NCI-H128 (cell line): Measurements from ENCODE around the gene SLC25A45.

Source experiments
- DNase-seq: peaks from one replicate; lab custom pipeline; 2025; ENCODE audit not compliant: unreplicated experiment; lab: John Stamatoyannopoulos, UW

Gene SLC25A45

DNA sequence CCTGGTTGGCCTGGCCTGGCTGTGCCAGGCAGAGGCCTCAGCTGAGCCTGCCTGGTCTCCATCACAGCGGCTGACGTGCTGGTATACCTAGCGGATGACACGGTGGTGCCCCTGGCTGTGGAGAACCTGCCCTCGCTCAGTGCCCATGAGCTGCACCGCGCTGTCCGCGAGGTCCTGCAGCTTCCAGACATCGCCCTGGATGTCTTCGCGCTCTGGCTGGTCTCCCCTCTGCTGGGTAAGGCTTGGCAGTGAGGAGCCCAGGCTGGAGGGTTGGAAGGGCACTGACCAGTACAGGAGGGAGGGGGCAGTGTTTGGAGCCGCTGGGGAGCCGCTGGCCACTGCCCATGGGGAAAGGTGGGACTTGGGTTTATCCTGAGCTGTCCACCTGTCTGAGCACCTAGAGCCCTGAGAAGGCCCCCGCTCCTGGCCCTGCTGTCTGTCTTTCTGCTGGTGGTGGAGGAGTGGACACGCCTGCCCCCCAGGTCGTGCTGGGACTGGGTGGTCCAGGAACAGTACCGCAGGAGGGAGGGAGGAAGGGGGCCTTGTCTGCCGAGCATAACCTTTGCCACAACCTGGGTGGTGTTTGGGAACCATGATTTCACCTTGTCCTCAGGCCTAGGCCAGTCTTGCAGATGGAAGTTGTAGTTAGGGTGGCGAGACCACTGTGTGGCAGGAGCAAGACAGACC, 7.0 kb upstream of the SLC25A45 start:
- no peak for DNase-seq

DNA sequence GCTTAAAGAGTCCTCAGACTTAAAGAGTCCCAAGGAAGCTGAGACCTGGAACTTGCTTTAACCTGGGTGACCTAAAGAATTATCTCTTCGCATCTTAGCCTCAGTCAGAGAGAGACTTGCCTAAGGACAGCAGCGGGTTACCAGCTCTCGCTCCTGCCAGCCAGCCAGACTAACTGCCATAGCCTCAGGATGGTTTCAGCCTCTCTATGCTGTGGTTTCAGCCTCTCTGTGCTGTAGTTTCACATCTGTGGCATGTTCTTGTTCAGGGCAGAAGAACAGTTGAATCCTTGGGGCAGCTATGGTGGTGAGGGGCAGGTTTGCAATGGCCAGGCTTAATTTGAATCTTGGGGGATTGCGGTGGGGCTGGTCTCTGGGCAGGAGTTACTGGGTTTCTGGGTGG, 6.3 kb upstream of the SLC25A45 start:
- no peak for DNase-seq

DNA sequence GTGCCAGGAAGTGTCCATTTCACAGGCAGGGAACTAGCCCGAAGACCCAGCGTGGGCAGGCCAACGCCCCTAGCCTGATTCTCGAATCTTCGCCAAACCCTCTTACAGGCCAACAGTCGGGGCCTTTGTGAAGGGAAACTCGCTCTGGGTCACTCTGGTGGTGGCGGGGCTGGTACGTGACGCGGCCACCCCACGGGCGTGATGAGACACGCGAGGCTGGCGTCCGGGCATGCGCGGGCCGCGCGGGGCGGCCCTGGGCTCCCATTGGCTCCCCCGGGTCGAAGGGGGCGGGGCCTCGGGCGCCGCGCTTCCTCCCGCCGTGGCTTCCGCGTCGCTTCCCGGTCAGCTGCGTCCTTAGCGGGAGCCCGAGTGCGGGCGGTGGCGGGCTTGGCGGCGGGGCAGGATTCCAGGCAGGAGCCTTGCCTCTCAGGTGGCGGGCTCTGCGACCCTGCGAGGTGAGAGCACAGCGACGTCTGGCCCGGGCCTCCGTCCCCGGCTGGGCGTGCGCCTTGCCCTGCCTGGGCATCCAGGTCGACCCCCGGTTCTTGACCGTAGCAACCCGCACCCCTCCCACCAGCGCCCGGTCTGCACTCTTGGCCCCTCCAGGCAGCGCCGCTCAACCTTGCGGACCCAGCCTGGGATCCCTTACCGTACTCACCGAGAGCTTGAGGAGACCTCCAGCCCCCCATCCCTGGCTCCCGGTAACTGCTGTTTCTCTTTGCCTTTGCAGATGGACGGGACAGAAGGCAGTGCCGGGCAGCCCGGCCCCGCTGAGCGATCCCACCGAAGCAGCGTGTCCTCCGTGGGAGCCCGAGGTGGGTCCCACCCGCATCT, 4.1 kb upstream of the SLC25A45 start, which contains the start of gene FRMD8:
Gene FRMD8, plus strand, starts transcription at position 331 of the 834 bp plus-strand sequence. Its CDS starts 400 bp downstream, at position 731.
- DNase-seq, result peak; percentile 61

DNA sequence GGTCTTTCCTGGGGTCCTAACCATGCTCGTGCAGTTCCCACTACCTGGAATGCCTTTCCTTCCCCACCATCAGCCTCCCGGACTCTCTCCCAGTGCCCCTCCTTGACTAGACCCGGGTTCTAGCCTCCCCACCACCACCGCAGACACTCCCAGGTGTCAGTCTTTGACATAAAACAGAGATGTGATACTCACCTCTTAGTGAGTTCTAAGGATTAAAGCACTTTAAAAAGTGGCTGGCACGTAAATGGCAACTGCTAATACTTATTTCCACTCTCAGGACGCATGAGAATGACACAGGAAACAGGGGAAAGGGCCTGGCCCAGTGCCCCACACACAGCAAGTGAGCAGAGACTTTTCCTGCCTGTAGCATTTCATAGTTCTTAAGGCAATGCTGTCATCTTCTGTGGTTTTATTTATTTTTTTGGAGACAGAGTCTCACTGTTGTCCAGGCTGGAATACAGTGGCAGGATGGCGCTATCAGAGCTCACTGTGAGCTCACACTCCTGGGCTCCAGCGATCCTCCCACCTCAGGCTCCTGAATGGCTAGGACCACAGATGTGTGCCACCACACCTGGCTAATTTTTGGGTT, 1.9 kb upstream of the SLC25A45 start:
- no peak for DNase-seq

DNA sequence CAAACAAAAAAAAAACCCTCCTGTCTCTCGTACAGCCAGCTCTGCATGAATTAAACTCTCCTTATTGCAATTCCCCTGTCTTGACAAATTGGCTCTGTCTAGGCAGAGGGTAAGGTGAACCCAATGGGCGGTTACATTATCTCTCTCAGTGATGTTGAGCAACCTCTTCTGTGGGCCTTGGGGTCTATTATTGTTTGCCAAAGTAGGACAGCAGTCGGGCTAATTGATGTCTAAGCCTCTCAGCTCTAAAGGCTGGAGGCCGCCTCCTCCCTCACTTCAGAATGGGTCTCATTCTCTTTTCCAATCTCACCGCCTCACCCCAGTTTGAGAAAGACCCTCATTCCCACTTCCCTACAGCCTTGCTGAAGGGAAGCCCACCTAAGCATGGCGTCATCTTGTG, 1.3 kb upstream of the SLC25A45 start:
- DNase-seq, result no peak

DNA sequence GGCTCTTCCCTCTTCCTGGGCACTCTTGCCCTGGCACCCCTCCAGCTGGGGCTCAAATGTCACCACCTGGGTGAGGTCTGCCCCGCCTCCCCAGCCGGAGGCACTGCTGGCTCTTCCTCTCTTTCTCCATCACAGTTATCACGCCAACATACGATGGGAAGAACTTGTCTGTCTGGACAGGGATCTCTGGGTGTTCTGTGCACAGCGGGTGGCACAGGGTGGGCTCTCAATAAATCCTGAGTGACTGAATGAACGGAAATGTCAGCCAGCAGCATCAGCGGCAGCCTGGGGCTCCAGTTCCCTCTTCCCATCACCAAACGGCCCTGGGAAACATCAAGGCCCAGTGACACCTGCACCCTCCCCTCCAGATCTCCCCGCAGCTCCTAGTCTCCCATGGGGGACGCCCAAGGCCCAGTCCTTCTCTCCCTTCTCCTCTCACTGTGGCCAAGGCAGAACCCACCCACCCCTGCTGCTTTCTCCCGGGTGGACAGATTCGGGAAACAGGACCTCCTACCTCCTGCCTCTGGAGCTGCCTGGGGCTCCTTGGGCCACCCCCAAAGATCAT, 440 bp upstream of the SLC25A45 start:
- peak; percentile 86 for DNase-seq

DNA sequence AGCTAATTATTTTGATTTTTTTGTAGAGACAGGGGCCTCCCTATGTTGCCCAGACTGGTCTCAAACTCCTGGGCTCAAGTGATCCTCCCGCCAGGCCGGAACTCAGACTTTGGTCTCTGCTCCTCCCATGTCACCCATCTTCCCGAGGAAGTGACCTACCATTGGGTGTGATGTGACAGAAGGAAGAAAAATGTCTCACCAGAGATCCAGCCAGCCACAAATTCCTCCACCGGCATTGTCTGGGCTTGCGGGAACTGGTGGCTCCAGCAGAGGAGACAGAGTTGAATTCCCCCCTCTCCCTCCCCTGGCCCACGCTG, 772 bp downstream of the SLC25A45 start:
- no peak for DNase-seq

DNA sequence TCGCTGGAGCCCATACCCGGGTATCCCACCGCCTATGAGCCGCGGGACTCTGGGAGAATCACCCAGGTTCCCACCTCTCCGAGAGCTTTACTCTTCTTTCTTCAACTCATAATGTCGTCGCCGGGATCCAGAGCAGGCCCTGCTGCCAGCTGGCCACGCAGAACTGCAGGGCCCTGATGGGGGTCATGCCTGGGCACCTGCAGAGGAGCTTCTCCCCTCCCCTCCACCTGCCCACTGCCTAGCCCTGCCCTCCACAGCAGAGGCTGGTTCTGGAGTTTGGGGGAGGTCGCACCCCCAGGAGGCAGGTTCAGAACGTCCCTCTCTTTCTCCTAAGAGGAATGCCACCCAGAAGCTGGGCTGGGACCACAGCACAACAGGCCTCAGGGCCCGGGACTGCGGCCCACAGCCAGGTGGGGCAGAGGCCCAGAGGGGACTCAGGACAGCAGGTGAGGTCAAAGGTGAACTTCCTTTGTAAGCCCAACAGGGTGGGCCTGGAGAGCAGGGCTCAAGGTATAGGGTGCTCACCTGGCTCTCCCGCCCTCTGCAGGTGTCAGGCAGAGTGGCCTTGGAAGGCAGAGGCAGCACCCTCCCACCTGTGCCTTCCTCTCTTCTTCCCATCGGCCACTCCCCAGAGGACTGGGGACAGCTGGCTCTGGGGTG, 1.9 kb downstream of the SLC25A45 start:
- DNase-seq, result no peak

DNA sequence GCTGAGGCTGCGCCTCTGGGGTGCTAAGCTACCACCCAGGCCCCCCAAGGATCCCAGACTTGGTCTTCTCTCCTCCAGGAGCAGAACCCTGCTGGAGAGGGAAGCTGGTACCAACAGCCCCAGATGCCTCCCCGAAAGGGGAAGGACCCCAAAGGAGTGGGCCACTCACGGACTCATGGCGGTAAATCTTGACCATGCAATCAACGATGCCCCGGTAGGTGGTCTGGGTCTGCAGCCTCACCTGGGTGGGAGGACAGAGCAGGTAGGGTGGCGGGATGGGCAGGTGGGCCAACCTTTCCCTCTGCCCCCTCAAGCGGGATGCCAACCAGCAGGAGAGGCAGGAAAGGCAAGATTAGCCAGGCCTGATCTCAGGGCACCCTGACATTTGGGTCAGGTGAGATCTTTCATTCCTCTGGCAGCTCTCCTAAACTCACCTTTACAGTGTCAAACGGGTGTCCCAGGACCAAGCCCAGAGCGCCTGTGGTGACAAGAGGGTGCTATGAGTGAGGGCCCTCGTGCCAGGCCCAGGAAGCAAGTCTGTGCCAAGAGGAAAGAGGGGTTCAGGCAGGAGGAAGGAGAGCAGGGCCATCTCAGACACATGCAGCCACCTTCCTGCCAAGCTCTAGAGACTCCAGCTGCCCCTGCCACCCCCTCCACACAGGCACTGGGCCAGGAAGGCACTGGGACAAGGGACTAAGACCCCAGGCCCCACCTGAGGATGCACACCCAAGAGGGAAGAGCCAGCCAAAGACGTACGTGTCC, 2.6 kb downstream of the SLC25A45 start:
- DNase-seq, result no peak

DNA sequence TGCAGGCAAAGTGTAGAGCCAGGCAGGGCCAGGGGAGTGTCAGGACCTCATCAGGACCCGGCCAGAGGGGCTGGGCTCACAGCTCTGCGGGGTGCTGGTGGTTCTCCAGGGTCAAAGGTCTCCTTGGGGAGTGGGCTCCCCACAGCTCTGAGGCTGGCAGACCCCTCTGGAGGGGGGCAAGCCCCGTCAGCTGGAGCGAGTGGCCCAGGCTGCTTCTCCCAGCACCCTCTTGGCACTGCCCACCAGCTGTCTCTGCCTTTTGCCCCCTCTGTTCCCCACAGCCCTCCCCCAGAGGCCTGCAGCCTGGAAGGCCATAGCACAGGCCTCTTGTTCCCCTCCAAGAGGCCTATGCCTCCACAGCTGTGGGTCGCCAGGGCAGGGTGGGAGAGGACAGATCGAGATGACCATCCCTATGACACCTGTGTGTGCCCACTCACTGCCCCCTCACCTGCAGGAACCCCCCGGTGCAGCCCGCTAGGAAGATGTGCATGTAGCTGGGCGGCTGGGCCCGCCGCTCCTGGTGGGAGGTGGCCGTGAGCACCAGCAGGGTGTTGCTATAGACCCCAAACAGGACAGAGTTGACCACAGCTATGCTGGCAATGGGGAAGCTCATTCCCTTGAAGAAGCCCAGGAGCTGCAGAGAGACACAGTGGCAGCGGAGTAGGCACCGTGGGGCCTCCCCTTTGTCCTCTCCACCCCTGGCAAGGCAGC, 3.4 kb downstream of the SLC25A45 start:
- no peak for DNase-seq

DNA sequence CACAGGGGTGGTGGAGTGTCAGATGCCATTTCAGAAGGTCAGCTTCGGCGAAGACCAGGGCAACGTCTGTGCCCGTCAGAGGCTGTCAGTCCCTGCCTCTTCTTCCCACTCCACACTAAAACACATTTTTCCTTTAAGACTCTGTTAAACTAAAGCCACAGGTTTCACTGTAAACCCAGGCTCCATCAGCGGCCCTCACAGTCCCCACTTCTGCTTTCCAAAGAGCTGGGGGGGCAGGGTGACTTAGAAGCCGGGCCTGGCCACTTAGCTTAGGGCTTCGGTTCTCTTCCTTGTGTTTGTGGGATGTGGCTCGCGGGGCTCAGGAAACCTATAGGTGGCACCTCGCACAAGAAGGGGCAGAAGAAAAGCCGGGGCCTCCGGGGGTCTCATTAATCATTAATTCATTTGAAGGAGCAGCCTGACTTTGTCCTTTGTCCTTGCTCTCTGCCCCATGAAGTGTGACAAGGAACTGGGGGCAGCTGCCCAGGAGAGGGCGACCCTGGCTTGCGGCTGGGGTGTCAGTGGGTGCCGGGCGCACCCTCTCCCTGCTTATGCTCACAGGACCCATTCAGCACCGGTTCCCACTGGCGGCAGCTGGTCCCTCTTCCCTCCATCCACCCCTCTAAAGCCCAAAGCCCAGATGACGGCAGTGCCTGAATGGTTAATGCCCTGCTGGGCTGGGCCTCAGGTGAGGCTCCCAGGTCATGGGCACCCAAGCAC, 4.1 kb downstream of the SLC25A45 start:
- DNase-seq, result no peak

DNA sequence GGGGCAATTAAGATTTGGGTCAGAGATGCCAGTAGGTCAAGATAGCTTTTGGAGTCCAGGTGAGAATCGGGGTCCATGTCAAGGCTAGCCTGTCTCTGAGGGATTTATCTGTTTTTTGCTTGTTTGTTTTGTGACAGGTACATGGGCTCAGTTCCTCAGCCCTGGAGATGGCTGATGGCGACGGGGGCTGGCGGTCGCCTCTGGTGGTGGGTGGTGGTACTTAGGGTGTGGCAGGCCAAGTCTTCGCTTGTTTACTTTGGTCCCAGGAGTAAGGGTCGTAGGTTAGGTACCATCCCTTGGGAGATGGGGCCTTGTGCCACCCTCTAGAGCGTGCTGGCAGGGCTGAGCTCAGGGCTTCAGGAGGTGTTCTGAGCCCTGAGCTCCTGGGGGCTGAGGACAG, 4.7 kb downstream of the SLC25A45 start:
- DNase-seq, result no peak

DNA sequence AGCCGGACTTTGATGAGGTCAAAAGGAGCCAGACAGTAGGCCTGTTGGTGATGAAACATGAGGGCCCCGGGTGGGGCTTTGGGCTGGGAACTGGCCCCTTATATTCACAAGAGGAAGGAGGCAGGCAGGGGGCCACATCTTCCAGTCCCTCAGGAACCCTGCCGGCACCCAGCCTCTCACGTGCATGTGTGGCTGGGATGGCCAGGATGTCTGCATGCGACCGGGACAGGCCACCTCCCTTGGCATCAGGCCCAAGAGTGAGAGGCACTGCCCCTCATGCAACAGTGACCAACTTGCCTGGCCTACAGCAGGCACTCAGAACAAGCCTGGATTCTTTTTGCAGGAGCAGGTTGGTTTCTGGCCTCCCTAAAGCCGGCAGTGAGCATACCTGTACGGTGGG, 5.4 kb downstream of the SLC25A45 start:
- DNase-seq, result no peak

DNA sequence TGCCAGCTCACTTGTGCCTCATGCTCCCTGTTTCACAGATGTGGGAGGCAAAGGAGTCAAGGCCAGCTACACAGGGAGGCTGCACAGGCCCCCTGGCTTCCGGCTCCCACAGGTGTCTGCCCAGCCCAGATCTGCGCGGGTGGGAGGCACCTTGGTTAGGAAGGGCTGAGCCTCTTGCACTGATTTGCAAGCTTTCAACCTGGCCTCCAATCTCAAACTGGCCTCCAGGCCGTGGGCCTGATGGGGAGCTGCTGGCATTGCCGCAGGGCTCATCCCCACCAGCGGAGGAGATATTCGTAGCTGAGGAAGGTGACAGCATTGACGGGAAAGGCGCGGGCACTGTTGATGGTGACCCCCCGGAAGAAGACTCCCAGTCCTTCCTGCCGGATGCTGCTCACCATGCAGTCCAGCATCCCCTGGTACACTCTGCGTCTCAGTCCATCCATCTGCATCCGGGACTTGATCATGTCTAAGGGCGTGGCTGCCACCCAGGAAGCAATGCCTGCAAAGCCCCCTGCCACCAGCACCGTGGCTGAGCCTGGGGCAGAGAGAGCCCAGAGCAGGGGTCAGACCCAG, 6.2 kb downstream of the SLC25A45 start:
- DNase-seq, result no peak

DNA sequence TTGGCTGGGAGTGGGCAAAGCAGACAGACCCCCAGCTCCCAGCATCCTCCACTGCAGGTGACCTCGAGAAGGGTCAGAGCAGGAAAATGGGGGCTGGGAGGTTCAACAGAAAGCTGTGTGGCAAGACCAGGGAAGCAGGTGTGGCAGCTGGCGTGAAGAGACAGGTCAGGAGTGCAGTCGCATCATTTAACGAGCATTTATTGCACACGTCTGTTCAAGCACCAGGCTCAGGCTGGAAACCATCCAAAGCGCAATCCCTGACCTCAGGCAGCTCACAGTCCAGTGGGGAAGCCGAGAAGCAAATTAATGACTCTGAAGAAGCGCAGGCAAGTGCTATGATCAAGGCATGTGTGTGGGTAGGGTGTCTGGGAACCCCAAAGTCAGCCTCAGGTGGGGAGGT, 7.4 kb downstream of the SLC25A45 start:
- no peak for DNase-seq

DNA sequence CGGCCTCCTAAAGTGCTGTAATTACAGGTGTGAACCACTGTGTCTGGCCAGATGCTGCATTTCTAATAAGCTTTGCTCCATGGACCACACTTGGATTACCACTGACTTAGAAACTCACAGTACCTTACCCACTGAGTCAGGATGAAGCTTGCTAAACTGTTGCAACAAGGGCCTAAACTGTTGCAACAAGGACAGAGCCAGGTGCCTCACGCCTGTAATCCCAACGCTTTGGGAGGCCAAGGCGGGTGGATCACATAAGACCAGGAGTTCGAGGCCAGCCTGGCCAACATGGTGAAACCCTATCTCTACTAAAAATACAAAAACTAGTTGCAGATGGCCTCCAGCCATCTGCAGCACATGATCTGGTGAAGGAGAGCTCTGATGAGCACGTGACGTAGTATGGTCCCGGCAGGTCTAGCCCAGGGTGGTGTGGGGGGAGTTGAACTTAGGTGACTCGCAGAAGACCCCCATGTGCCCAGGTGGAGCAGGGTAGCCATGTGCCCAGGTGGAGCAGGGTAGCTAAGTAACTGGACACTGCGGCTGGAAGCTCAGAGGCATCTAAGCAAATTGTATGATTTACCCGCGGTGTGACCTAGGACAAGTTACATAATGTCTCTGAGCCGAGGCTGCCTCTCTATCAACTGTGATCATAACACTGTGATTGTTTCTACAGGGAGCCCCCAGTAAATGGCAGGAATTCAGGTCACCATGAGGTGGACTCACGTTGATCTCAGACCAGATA, 8.4 kb downstream of the SLC25A45 start:
- no peak for DNase-seq

DNA sequence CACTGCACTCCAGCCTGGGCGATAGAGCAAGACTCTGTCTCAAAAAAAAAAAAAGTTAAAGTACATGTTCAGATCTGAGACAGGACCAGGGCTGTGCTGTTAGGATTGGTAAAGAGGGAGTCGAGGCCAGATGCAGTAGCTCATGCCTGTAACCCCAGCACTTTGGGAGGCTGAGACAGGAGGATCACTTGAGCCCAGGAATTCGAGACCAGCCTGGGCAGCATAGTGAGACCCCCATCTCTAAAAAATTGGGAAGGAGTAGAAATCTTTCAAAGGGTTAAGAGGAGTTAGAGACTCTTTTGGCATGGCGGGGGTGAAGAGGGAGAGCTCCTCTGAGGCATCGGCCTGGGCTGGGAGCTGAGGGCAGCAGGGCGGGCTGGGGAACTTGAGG, 11.8 kb downstream of the SLC25A45 start:
- no peak for DNase-seq

DNA sequence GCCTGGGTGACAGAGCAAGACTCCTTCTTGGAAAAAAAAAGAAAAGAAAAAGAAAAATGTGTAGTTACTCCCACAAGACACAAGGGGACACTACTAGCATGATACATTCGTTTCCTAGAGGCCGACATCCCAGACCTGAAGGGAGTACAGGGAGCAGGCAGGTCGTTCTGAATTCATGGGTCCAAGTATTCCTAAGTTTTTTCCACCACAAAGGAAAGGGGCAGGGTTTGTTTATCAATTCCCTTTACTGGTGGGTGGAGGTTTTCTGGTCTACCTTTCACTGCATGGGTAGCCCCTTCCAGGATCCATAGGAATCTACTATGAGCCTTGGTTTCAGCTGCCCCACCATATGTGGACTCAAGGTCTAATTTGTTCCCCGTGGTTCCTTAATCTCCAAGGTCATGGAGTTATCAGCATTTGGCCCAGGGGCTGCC, 16.1 kb downstream of the SLC25A45 start:
- DNase-seq, result peak; percentile 29
